Measurements from ENCODE around the gene FIGN.

Gene FIGN

DNA sequence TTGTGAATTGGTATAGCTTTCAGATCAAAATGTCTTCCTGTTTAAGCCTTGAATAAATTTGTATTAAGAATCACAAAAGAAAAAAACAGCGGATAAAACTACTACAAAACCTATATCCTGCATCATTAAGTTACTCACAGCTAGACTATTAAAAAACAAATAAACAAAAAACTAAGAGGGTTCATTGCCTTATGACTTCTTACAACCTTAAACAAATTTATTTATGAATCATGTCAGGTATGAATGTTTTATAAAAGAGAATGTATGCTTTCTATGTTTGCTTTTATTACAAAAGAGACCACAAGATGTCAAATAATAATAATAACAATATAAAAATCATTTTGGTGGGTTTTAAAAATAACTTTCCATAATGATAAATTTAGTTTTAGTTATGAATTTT is 109.6 kb downstream of the FIGN start:
- in situ Hi-C loops (cut with MboI; ENCODE audit: low sequenced_read_pairs): no loop called here
- no peaks in the 10 kb centered on the region for H3K27me3 ChIP-seq (ENCODE audit: low read depth)
- DNase-seq (ENCODE audit: low spot score in 2 of 2): no peak
- H3K4me1 ChIP-seq: no peaks in the 10 kb centered on the region
- no peaks in the 10 kb centered on the region for H3K36me3 ChIP-seq (replicated peaks)
- no peak overlapping the region for H3K4me3 ChIP-seq
- H3K9me3 ChIP-seq: no peaks in the 10 kb centered on the region

GRCh38 chr2:163625632-163626031 is 110.2 kb downstream of the FIGN start:
- no peak for DNase-seq (ENCODE audit: low spot score in 2 of 2)
- Histone ChIP-seq H3K4me3 (no peak overlapping the region), H3K36me3 (replicated peaks) (no peaks in the 10 kb centered on the region), H3K9me3 (no peaks in the 10 kb centered on the region), H3K4me1 (no peaks in the 10 kb centered on the region), H3K27me3 (ENCODE audit: low read depth) (no peaks in the 10 kb centered on the region)
- in situ Hi-C loops (cut with MboI; ENCODE audit: low sequenced_read_pairs): no loop called here

- DNase-seq (ENCODE audit: low spot score in 2 of 2): no peak
- no peaks in the 10 kb centered on the region for H3K4me1 ChIP-seq
- H3K9me3 ChIP-seq: no peaks in the 10 kb centered on the region
- in situ Hi-C loops (cut with MboI; ENCODE audit: low sequenced_read_pairs): no loop called here
- H3K4me3 ChIP-seq: no peak overlapping the region
- no peaks in the 10 kb centered on the region for H3K27me3 ChIP-seq (ENCODE audit: low read depth)
- H3K36me3 ChIP-seq (replicated peaks): no peaks in the 10 kb centered on the region
Measured at GRCh38 chr2:163621445-163622004, 114.3 kb downstream of the FIGN start.

DNA sequence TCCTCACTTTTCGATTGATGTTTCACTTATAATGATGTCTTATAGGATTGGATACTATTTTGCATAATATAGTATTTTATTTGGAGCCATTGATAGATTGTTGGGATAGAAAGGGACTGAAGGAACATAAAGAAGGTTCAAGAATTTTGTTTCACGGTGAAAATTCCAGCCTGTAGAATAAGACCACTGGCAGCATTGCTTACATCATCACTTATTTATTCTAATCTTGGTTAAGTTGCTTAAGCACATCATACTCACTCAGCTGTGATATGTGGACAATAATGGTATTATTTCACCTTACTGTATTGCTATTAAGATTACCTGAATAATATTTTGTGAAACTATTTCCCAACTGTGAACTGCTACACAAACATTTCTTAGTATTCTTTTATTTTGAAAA is 118.3 kb downstream of the FIGN start:
- no peak for DNase-seq (ENCODE audit: low spot score in 2 of 2)
- no peak overlapping the region for H3K4me3 ChIP-seq
- H3K27me3 ChIP-seq (ENCODE audit: low read depth): no peaks in the 10 kb centered on the region
- H3K9me3 ChIP-seq: no peaks in the 10 kb centered on the region
- H3K4me1 ChIP-seq: peaks cover 12% of the 10 kb centered on the region
- in situ Hi-C loops (cut with MboI; ENCODE audit: low sequenced_read_pairs): no loop called here
- no peaks in the 10 kb centered on the region for H3K36me3 ChIP-seq (replicated peaks)

GRCh38 chr2:163613266-163613731 is 122.5 kb downstream of the FIGN start:
- H3K4me3 ChIP-seq: no peak overlapping the region
- H3K9me3 ChIP-seq: no peaks in the 10 kb centered on the region
- H3K27me3 ChIP-seq (ENCODE audit: low read depth): no peaks in the 10 kb centered on the region
- H3K36me3 ChIP-seq (replicated peaks): no peaks in the 10 kb centered on the region; the same call in 1 of the 2 replicates
- H3K4me1 ChIP-seq: peaks cover 12% of the 10 kb centered on the region
- DNase-seq (ENCODE audit: low spot score in 2 of 2): no peak
- in situ Hi-C loops (cut with MboI; ENCODE audit: low sequenced_read_pairs): no loop called here

- no peaks in the 10 kb centered on the region; the same call in 1 of the 2 replicates for H3K36me3 ChIP-seq (replicated peaks)
- H3K9me3 ChIP-seq: no peaks in the 10 kb centered on the region
- DNase-seq (ENCODE audit: low spot score in 2 of 2): no peak
- no peak overlapping the region for H3K4me3 ChIP-seq
- H3K27me3 ChIP-seq (ENCODE audit: low read depth): no peaks in the 10 kb centered on the region
- in situ Hi-C loops (cut with MboI; ENCODE audit: low sequenced_read_pairs): no loop called here
- H3K4me1 ChIP-seq: peaks cover 12% of the 10 kb centered on the region
Measured at GRCh38 chr2:163612332-163612731, 123.5 kb downstream of the FIGN start.

GRCh38 chr2:163611557-163611906 is 124.3 kb downstream of the FIGN start:
- Histone ChIP-seq H3K9me3 (no peaks in the 10 kb centered on the region), H3K27me3 (ENCODE audit: low read depth) (no peaks in the 10 kb centered on the region), H3K4me1 (peaks cover 12% of the 10 kb centered on the region), H3K4me3 (no peak overlapping the region), H3K36me3 (replicated peaks) (no peaks in the 10 kb centered on the region; the same call in 1 of the 2 replicates)
- DNase-seq (ENCODE audit: low spot score in 2 of 2): no peak
- in situ Hi-C loops (cut with MboI; ENCODE audit: low sequenced_read_pairs): no loop called here

DNA sequence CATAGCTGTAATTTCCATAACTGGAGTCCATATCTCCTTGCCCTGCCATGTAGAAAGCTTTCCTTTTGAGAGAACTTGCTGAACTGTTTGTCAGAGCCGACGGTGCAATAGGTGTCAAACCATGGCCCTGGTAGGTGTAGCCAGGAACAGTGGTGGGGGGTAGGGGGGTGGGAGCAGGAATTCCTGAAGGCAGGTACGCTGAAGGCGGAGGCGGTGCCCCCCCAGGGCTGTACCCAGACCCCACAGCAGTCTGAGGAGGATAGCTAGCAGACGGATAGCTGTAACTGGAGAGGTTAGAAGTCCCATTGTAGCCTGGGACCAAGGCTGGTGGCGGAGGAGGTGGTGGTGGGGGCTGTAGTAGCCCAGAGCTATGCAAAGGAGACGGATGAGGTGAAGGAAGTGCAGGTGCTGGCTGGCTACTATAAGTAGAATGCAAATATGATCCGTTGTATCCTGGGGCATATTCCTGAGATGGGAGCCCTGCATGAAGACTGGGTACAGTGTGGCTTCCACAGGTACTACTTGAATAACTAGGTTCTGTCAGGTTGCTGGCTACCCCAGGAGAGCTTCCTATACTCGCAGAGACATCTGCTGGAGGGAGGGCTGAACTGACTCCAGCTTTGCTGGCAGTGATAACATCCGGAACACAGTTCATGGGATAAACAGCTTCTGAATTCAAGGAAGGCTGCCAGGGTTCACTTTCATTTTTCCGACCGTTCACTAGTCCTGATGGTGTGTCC is 124.8 kb downstream of the FIGN start:
- in situ Hi-C loops (cut with MboI; ENCODE audit: low sequenced_read_pairs): no loop called here
- Histone ChIP-seq H3K27me3 (ENCODE audit: low read depth) (no peaks in the 10 kb centered on the region), H3K4me3 (no peak overlapping the region), H3K9me3 (no peaks in the 10 kb centered on the region), H3K36me3 (replicated peaks) (no peaks in the 10 kb centered on the region; the same call in 1 of the 2 replicates), H3K4me1 (peaks cover 12% of the 10 kb centered on the region)
- DNase-seq (ENCODE audit: low spot score in 2 of 2): peak in 1 of 2 experiments; percentile 42

GRCh38 chr2:163607630-163608029 is 128.2 kb downstream of the FIGN start:
- no peaks in the 10 kb centered on the region for H3K9me3 ChIP-seq
- H3K4me1 ChIP-seq: peaks cover 15% of the 10 kb centered on the region
- DNase-seq (ENCODE audit: low spot score in 2 of 2): no peak
- no peak overlapping the region for H3K4me3 ChIP-seq
- no peaks in the 10 kb centered on the region; the same call in 1 of the 2 replicates for H3K36me3 ChIP-seq (replicated peaks)
- no peaks in the 10 kb centered on the region for H3K27me3 ChIP-seq (ENCODE audit: low read depth)
- in situ Hi-C loops (cut with MboI; ENCODE audit: low sequenced_read_pairs): no loop called here

DNA sequence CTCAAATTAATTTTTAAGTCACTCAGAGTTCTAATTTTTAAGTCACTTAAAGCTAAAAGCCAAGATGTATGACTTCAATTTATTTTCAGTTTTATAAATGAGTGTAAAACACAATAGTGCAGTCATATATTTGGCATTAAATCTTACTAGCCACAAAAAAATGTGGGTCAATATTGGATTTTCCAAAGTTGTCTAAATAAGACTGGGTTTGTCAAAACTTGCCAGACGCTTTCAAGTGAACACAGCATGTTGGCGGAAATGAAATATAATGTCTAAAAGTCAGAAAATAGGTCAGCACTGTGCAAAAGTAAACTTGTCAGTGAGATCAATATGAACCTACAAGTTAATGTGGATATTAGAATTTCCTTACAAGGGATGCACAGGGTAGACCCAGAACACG is 128.9 kb downstream of the FIGN start:
- Histone ChIP-seq H3K27me3 (ENCODE audit: low read depth) (no peaks in the 10 kb centered on the region), H3K4me3 (no peak overlapping the region), H3K9me3 (no peaks in the 10 kb centered on the region), H3K4me1 (peaks cover 22% of the 10 kb centered on the region), H3K36me3 (replicated peaks) (no peaks in the 10 kb centered on the region; the same call in 1 of the 2 replicates)
- DNase-seq (ENCODE audit: low spot score in 2 of 2): no peak
- in situ Hi-C loops (cut with MboI; ENCODE audit: low sequenced_read_pairs): no loop called here

DNA sequence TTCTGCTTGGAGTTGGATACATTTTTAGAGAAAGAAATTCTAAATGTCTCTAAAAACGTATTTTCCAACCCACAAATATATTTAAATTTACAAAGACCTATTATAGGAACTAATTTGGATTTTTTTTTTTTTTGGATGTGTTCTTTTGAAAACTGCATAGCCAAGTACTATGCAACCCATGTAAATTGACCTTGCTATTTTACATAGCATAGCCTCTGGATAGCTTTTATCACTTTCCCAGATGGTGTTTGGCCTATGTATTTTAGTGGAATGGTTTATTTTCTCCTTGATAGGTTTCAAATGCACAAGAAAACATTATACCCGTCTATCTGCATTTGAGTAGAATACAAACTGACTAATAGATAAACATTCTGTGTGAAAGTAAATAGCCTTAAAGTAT is 130.0 kb downstream of the FIGN start:
- DNase-seq (ENCODE audit: low spot score in 2 of 2): no peak
- in situ Hi-C loops (cut with MboI; ENCODE audit: low sequenced_read_pairs): no loop called here
- no peak overlapping the region for H3K4me3 ChIP-seq
- H3K36me3 ChIP-seq (replicated peaks): no peaks in the 10 kb centered on the region; the same call in 1 of the 2 replicates
- H3K4me1 ChIP-seq: peaks cover 33% of the 10 kb centered on the region
- H3K27me3 ChIP-seq (ENCODE audit: low read depth): no peaks in the 10 kb centered on the region
- H3K9me3 ChIP-seq: no peaks in the 10 kb centered on the region

GRCh38 chr2:163604941-163605555 is 130.8 kb downstream of the FIGN start:
- Histone ChIP-seq H3K36me3 (replicated peaks) (no peaks in the 10 kb centered on the region; the same call in 1 of the 2 replicates), H3K4me3 (no peak overlapping the region), H3K4me1 (peaks cover 41% of the 10 kb centered on the region), H3K27me3 (ENCODE audit: low read depth) (no peaks in the 10 kb centered on the region), H3K9me3 (no peaks in the 10 kb centered on the region)
- in situ Hi-C loops (cut with MboI; ENCODE audit: low sequenced_read_pairs): no loop called here
- no peak for DNase-seq (ENCODE audit: low spot score in 2 of 2)

GRCh38 chr2:163602196-163602595 is 133.6 kb downstream of the FIGN start:
- no peaks in the 10 kb centered on the region for H3K9me3 ChIP-seq
- H3K36me3 ChIP-seq (replicated peaks): no peaks in the 10 kb centered on the region
- DNase-seq (ENCODE audit: low spot score in 2 of 2): no peak
- no peaks in the 10 kb centered on the region for H3K27me3 ChIP-seq (ENCODE audit: low read depth)
- H3K4me3 ChIP-seq: no peak overlapping the region
- in situ Hi-C loops (cut with MboI; ENCODE audit: low sequenced_read_pairs): no loop called here
- H3K4me1 ChIP-seq: peaks cover 54% of the 10 kb centered on the region

- Histone ChIP-seq H3K4me1 (peaks cover 54% of the 10 kb centered on the region), H3K27me3 (ENCODE audit: low read depth) (no peaks in the 10 kb centered on the region), H3K9me3 (no peaks in the 10 kb centered on the region), H3K36me3 (replicated peaks) (no peaks in the 10 kb centered on the region), H3K4me3 (no peak overlapping the region)
- DNase-seq (ENCODE audit: low spot score in 2 of 2): peak; percentile 55 to 80
- in situ Hi-C loops (cut with MboI; ENCODE audit: low sequenced_read_pairs): no loop called here
Measured at GRCh38 chr2:163601377-163601776, 134.4 kb downstream of the FIGN start.

Data from HAP-1 (cell line).